ENCODE data around the gene TREH.

TREH gene

GRCh38 chr11:118663381-118663780 is 16.1 kb downstream of the TREH start:
- DNase-seq: no peak

- no peak for DNase-seq
These were observed 16.8 kb downstream of the TREH start for GRCh38 chr11:118662401-118663271.

GRCh38 chr11:118661425-118662301 is 17.8 kb downstream of the TREH start:
- no peak for DNase-seq

DNA sequence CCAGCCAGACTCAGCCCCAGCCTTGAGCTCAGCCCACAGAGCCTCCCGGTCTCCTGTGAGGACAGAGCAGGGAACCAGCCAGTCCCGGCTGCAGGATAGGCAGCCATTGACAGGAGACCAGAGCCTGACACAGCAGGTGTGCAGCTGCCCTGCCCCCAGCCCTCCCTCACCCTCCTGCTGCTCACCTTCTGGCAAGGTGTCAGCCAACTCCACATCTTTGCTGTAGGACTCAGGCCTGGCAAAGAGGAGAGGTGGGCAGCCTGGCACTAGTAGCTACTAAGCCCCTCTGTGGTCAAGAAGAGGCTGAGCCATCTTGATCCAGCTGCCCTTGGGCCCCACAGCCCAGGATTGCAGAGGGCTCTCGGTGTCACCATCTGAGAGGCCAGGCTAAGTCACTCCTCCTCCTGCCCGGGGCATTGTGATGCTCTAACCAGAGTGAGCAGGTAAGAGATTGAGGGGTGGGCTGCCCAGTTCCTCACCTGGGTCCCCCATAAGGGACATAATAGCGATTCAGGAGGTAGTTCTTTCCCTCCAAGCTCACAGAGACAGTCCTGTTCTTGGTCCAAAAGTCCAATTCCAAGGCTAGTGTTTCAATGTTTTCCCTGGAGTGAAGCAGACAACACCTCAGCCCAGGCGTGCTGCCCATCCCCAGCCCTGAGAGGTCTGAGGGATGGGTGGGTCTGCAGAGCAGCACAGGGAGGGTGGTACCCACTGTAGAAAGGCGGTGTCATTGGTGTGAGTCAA is 18.6 kb downstream of the TREH start:
- no peak for DNase-seq

GRCh38 chr11:118659953-118660680 is 19.3 kb downstream of the TREH start:
- DNase-seq: no peak

DNA sequence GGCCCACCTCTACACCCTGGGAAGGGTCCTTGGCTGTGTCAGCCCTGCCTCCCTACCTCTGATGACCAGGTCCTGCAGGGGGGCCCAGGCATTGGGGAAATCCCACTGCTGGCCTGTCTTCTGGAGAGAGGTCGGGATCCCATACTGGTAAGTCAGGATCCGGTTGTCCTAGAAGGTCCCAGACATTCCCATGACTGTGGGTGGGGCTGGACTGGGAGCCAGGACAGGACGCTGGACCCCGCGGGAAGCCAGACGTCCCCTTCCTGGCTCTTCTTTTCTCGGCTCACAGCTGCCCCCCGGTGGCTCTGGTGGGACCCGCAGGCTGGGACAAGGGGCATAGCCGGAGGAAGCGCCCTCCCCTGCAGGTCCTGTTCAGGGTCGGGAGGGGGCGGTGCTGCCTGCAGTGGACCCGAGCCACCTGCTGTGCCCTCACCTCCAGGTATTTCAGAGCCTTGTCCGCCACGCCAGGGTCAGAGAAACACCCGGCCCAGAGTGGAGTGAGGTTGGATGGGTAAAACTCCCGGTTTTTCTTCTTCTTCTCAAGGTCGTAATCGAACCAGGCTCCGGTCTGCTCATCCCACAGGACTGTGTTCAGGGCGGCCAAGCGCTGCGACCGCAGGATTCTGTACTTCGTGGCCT is 20.0 kb downstream of the TREH start:
- DNase-seq: peak; percentile 97

- no peak for DNase-seq
These were observed 20.8 kb downstream of the TREH start for GRCh38 chr11:118658429-118659313.

GRCh38 chr11:118657709-118658428 is 21.6 kb downstream of the TREH start:
- DNase-seq: no peak

DNA sequence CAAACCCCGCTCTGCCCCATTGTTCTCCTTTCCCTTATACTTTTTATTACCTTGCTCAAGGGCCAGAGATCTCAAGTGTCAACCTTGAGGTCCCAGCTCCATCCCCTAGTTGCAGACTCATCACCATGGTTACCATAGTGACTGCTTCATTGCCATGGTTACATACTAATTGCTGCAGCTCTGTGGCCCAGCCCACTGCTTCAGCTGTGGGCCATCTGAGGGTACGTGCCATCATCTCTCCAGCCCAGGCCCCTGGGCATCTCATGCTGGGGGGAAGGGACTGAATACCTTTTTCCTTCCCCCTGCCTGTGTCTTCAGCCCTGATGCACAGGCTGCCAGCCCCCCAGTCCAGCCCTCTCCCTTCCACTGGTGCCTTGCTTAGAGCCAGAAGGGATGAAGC is 22.2 kb downstream of the TREH start:
- no peak for DNase-seq

- DNase-seq: no peak
These were observed 22.8 kb downstream of the TREH start for GRCh38 chr11:118656563-118657165.

- DNase-seq: no peak
These were observed 23.8 kb downstream of the TREH start for GRCh38 chr11:118655486-118656190.

DNA sequence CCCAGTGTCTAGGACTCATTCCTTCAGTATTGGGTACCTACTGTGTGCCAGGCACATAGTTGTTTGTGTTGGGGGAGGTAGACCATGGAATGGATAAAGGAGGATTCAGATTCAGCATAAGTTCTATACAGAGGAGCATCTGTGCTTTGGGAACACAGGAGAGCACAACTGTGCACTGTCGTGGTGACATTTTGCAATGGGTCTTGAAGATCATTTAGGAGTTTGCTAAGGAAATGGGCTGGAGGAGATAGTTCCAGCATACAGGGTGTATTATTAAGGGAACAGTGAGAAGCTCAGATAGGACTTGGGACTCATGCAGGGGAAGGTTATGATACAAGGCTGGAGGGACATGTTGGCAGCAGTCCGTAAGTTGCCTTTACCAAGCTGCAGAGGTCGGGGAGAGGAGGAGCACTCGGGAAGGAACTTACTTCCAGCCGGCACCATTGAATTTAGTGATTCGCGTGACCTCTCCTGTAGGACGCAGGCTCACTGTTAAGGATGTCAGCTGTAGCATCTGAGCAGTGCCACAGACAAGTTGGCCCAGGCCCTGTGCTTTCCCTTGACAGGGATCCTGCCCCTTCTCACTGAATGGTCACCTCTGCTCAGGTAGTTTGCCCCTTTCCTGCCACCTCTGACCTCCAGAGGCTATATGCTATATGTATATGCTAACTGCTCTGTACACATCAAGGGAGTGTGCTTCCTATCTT is 25.6 kb downstream of the TREH start:
- no peak for DNase-seq

DNA sequence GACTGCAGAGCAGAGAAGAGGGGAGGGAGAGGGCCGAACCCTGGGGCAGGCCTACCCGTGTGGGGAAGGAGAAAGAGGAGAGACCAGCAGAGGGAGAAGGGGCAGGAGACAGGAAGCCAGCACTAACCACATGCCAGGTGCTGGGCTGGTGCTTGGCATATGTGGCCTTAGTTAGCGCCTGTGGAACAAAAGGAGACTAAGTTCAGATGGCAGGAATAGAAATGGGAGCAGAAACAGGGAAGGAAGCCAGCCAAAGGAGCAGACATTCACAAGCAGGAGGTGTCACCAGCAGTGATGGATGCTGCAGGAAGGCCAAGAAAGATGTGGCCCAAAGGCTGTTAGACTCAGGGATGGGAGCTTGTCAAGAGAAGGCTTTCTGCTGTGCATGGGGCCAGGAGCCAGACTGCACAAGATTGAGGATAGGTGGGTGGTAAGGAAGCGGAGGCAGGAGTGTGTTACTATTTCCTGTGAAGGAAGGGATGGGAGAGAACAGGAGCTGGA is 26.7 kb downstream of the TREH start:
- no peak for DNase-seq

GRCh38 chr11:118651820-118652219 is 27.6 kb downstream of the TREH start:
- no peak for DNase-seq

- DNase-seq: no peak
These were observed 29.1 kb downstream of the TREH start for GRCh38 chr11:118650366-118650765.

- DNase-seq: no peak
These were observed 29.5 kb downstream of the TREH start for GRCh38 chr11:118649941-118650340.

GRCh38 chr11:118648291-118648690 is 31.2 kb downstream of the TREH start:
- no peak for DNase-seq

DNA sequence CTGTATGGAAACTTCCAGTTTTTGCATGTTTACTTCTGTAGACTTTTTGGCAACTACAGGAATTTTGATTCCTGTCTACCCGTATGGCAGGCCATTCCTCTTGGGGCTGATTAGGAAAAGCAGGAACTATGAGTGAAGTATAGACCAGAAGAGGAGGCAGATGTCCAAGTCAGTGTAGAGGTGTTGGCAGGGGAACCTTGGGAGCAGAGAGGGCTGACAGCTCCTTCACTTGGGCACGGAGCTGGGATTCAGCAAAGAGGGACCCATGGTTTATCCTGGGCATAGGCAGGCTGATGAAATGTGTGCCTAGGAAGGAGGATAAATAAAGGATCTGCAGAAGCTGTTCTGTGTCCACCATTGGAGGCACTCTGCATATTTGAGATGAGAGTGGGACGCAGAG is 33.1 kb downstream of the TREH start:
- DNase-seq: no peak

Data from activated CD8-positive, alpha-beta memory T cell treated with anti-CD3 and anti-CD28 coated beads for 24 hours (primary cell).